OCI-LY1 (cell line): ENCODE measurements around the gene GADD45G.

Experiments
- H2AFZ ChIP-seq: fragments of 200-600 bp; sonication (generic), shearing (Covaris generic); 2 replicates; pipeline ENCODE4 v1.6.0; 2014; ENCODE audit warnings: antibody characterized with exemption, mild to moderate bottlenecking, low read length
- H3F3A ChIP-seq: fragments of 200-600 bp; sonication (generic), shearing (Covaris generic); 2 replicates; pipeline ENCODE4 v1.6.0; 2014; ENCODE audit warnings: mild to moderate bottlenecking, antibody characterized with exemption, low read length, moderate library complexity; ENCODE audit not compliant: insufficient read depth
- H3K27ac ChIP-seq: fragments of 200-600 bp; sonication (generic); 2 replicates; pipeline ENCODE4 v1.5.1; 2014; ENCODE audit warnings: low read length, mixed run types, mild to moderate bottlenecking, low read depth; ENCODE audit not compliant: poor library complexity, severe bottlenecking
- H3K27me3 ChIP-seq: fragments of 200-600 bp; sonication (generic); 2 replicates; pipeline ENCODE4 v1.6.0; 2014; ENCODE audit warnings: antibody characterized with exemption, mild to moderate bottlenecking, low read length, moderate library complexity; ENCODE audit not compliant: insufficient read depth
- H3K36me3 ChIP-seq: fragments of 200-600 bp; sonication (generic); 2 replicates; pipeline ENCODE4 v1.6.1; 2014; ENCODE audit warnings: mild to moderate bottlenecking, antibody characterized with exemption, low read length, moderate library complexity, mixed read lengths; ENCODE audit not compliant: insufficient read depth
- H3K4me1 ChIP-seq: fragments of 200-600 bp; sonication (generic); 2 replicates; pipeline ENCODE4 v1.5.1; 2014; ENCODE audit warnings: mild to moderate bottlenecking, low read length, moderate library complexity; ENCODE audit not compliant: insufficient read depth, severe bottlenecking
- H3K4me2 ChIP-seq: fragments of 200-600 bp; sonication (generic), shearing (Covaris generic); 2 replicates; pipeline ENCODE4 v1.6.1; 2014; ENCODE audit warnings: low read length
- H3K4me3 ChIP-seq: fragments of 200-600 bp; sonication (generic); 2 replicates; pipeline ENCODE4 v1.5.1; 2014; ENCODE audit warnings: low read length, low read depth, mild to moderate bottlenecking, mixed read lengths; ENCODE audit not compliant: poor library complexity, severe bottlenecking
- H3K79me2 ChIP-seq: fragments of 200-600 bp; shearing (Covaris generic); 2 replicates; pipeline ENCODE4 v1.6.1; 2016; ENCODE audit warnings: mixed run types, low read length, mixed read lengths; ENCODE audit not compliant: insufficient read depth
- H3K9ac ChIP-seq: fragments of 200-600 bp; sonication (generic), shearing (Covaris generic); 2 replicates; pipeline ENCODE4 v1.6.1; 2014; ENCODE audit warnings: mild to moderate bottlenecking, low read length, mixed read lengths
- H3K9me2 ChIP-seq: fragments of 200-600 bp; sonication (generic), shearing (Covaris generic); 2 replicates; pipeline ENCODE4 v1.6.1; 2014; ENCODE audit warnings: low read depth, mild to moderate bottlenecking, low read length, mixed read lengths
- H3K9me3 ChIP-seq: fragments of 200-600 bp; shearing (Covaris generic); 2 replicates; pipeline ENCODE4 v1.6.1; 2014; ENCODE audit warnings: low read length, mixed read lengths
- H4K20me1 ChIP-seq: fragments of 200-600 bp; sonication (generic), shearing (Covaris generic); 2 replicates; pipeline ENCODE4 v1.6.0; 2016; ENCODE audit warnings: mild to moderate bottlenecking, low read length; ENCODE audit not compliant: insufficient read depth
- CTCF ChIP-seq: fragments of 200-600 bp; sonication (generic), shearing (Covaris generic); IDR thresholded peaks from 2 replicates; pipeline ENCODE4 v1.5.1; 2017; ENCODE audit warnings: mild to moderate bottlenecking, antibody characterized with exemption, low read length, moderate library complexity, mixed read lengths
- EZH2 ChIP-seq: fragments of 200-600 bp; sonication (generic), shearing (Covaris generic); IDR thresholded peaks from 2 replicates; pipeline ENCODE4 v1.8.0; 2017; ENCODE audit warnings: borderline replicate concordance, mixed run types, mild to moderate bottlenecking, antibody characterized with exemption, low read length, moderate library complexity, mixed read lengths

GADD45G gene

GRCh38 chr9:89603767-89604665 lies 796 bp upstream of the GADD45G start:
- Histone ChIP-seq H3K27me3 (no peaks in the 10 kb centered on the region; the same call in 1 of the 2 replicates), H3K9me2 (no peaks in the 10 kb centered on the region), H3K4me2 (no peak overlapping the region), H3K79me2 (no peaks in the 10 kb centered on the region), H3K9ac (no peak overlapping the region), H3F3A (no peaks in the 10 kb centered on the region), H3K27ac (no peak overlapping the region), H2AFZ (no peak overlapping the region), H3K9me3 (no peaks in the 10 kb centered on the region), H3K4me3 (no peak overlapping the region), H3K4me1 (no peaks in the 10 kb centered on the region), H3K36me3 (no peaks in the 10 kb centered on the region), H4K20me1 (no peaks in the 10 kb centered on the region)
- TF ChIP-seq EZH2 = no peak
- 0 out of 2 replicates have a peak, but pooled peaks have one; percentile 6 for TF ChIP-seq CTCF

GRCh38 chr9:89605465-89606048 lies 745 bp downstream of the GADD45G start:
- Histone ChIP-seq H3F3A (no peaks in the 10 kb centered on the region), H3K4me2 (no peak overlapping the region), H3K27me3 (no peaks in the 10 kb centered on the region), H2AFZ (no peak overlapping the region), H3K9me3 (no peaks in the 10 kb centered on the region), H3K4me3 (no peak overlapping the region), H3K4me1 (no peaks in the 10 kb centered on the region), H3K9ac (no peak overlapping the region), H3K36me3 (no peaks in the 10 kb centered on the region), H3K79me2 (no peaks in the 10 kb centered on the region), H3K27ac (no peak overlapping the region), H4K20me1 (no peaks in the 10 kb centered on the region), H3K9me2 (no peaks in the 10 kb centered on the region)
- TF ChIP-seq EZH2 = no peak
- TF ChIP-seq CTCF = no peak

GRCh38 chr9:89606049-89606623 lies 1.3 kb downstream of the GADD45G start:
- Histone ChIP-seq H4K20me1 (no peaks in the 10 kb centered on the region), H3K4me2 (no peak overlapping the region), H2AFZ (no peak overlapping the region), H3F3A (no peaks in the 10 kb centered on the region), H3K27ac (no peak overlapping the region), H3K27me3 (no peaks in the 10 kb centered on the region), H3K4me1 (no peaks in the 10 kb centered on the region), H3K9me3 (no peaks in the 10 kb centered on the region), H3K79me2 (no peaks in the 10 kb centered on the region), H3K4me3 (no peak overlapping the region), H3K9ac (no peak overlapping the region), H3K36me3 (no peaks in the 10 kb centered on the region), H3K9me2 (no peaks in the 10 kb centered on the region)
- TF ChIP-seq CTCF (no peak), EZH2 (no peak)
